Mesenchymal stem cell (in vitro differentiated cells and primary cell): ENCODE data around the gene KIF23.

Experiments used
- DNase-seq: peaks from one replicate; pipeline ENCODE4 v3.0.0-alpha.2; 2013
- H2AFZ ChIP-seq: one replicate; pipeline ENCODE4 v1.6.1; 2013; ENCODE audit warnings: low read depth, mild to moderate bottlenecking, control low read depth, inconsistent platforms, low read length, moderate library complexity
- H2AK5ac ChIP-seq: 2 replicates; pipeline ENCODE4 v1.6.1; 2013; ENCODE audit warnings: low read length, moderate library complexity, mild to moderate bottlenecking, inconsistent platforms; ENCODE audit not compliant: severe bottlenecking
- H2BK120ac ChIP-seq: one replicate; pipeline ENCODE4 v1.6.1; 2013; ENCODE audit warnings: low read depth, mild to moderate bottlenecking, inconsistent platforms, low read length, moderate library complexity
- H2BK12ac ChIP-seq, 2 experiments: one replicate each; pipeline ENCODE4 v1.6.1; 2013; ENCODE audit warnings: inconsistent platforms in 2 of 2, low read length in 2 of 2, mild to moderate bottlenecking in 2 of 2, moderate library complexity in 2 of 2, control low read depth in 1 of 2
- H2BK15ac ChIP-seq: one replicate; pipeline ENCODE4 v1.6.1; 2013; ENCODE audit warnings: mild to moderate bottlenecking, low read depth, inconsistent platforms; ENCODE audit not compliant: poor library complexity, severe bottlenecking
- H2BK5ac ChIP-seq: 2 replicates; pipeline ENCODE4 v1.6.1; 2013; ENCODE audit warnings: low read depth, mild to moderate bottlenecking, low read length, control low read depth, inconsistent platforms; ENCODE audit not compliant: poor library complexity, severe bottlenecking
- H3K14ac ChIP-seq, 2 experiments: one replicate each; pipeline ENCODE4 v1.6.1; 2013; ENCODE audit warnings: inconsistent platforms in 2 of 2, low read length in 2 of 2, control low read depth in 1 of 2, mild to moderate bottlenecking in 1 of 2, moderate library complexity in 1 of 2
- H3K18ac ChIP-seq, 2 experiments: one replicate each; pipeline ENCODE4 v1.6.1; 2013; ENCODE audit warnings: inconsistent platforms in 2 of 2, low read length in 2 of 2, control low read depth in 1 of 2, low read depth in 1 of 2, mild to moderate bottlenecking in 1 of 2
- H3K23ac ChIP-seq, 2 experiments: one replicate each; pipeline ENCODE4 v1.6.1; 2013; ENCODE audit warnings: inconsistent platforms in 2 of 2, low read length in 2 of 2, mild to moderate bottlenecking in 2 of 2, moderate library complexity in 2 of 2, control low read depth in 1 of 2
- H3K27ac ChIP-seq: 2 replicates; pipeline ENCODE4 v1.5.1; 2013; ENCODE audit warnings: mild to moderate bottlenecking, moderate library complexity, low read length, control low read depth, inconsistent platforms; ENCODE audit not compliant: poor library complexity, severe bottlenecking
- H3K27me3 ChIP-seq, 2 experiments: 2 replicates each; pipeline versions ENCODE4 v1.6.1 to v1.7.0; 2013; ENCODE audit warnings: low read length in 2 of 2, mild to moderate bottlenecking in 2 of 2, moderate library complexity in 2 of 2, control low read depth in 1 of 2, inconsistent platforms in 1 of 2; ENCODE audit not compliant: control insufficient read depth in 1 of 2, insufficient read depth in 1 of 2
- H3K36me3 ChIP-seq, 2 experiments: 2 replicates each; pipeline versions ENCODE4 v1.6.1 to v1.7.0; 2013; ENCODE audit warnings: low read length in 2 of 2, control low read depth in 1 of 2, inconsistent platforms in 1 of 2, low read depth in 1 of 2, mild to moderate bottlenecking in 1 of 2; ENCODE audit not compliant: insufficient read depth in 2 of 2, control insufficient read depth in 1 of 2
- H3K4ac ChIP-seq, 2 experiments: one replicate each; pipeline ENCODE4 v1.6.1; 2013; ENCODE audit warnings: inconsistent platforms in 2 of 2, low read length in 2 of 2, mild to moderate bottlenecking in 2 of 2, moderate library complexity in 2 of 2, control low read depth in 1 of 2, low read depth in 1 of 2
- H3K4me1 ChIP-seq: 2 replicates; pipeline ENCODE4 v1.6.1; 2013; ENCODE audit warnings: low read depth, low read length, control low read depth; ENCODE audit not compliant: control insufficient read depth, insufficient read depth
- H3K4me2 ChIP-seq: 2 replicates; pipeline ENCODE4 v1.6.1; 2013; ENCODE audit warnings: low read length, mild to moderate bottlenecking, inconsistent platforms; ENCODE audit not compliant: poor library complexity, severe bottlenecking
- H3K4me3 ChIP-seq, 2 experiments: 2 replicates each; pipeline versions ENCODE4 v1.5.1 to v1.7.0; 2013; ENCODE audit warnings: low read length in 2 of 2, mild to moderate bottlenecking in 2 of 2, control low read depth in 1 of 2, low read depth in 1 of 2; ENCODE audit not compliant: insufficient read depth in 1 of 2
- H3K79me1 ChIP-seq: replicated peaks from 2 replicates; pipeline ENCODE4 v1.6.1; 2013; ENCODE audit warnings: mild to moderate bottlenecking, control low read depth, low read length, inconsistent platforms; ENCODE audit not compliant: poor library complexity, severe bottlenecking
- H3K9ac ChIP-seq: 2 replicates; pipeline ENCODE4 v1.7.0; 2013; ENCODE audit warnings: mild to moderate bottlenecking, low read length, moderate library complexity
- H3K9me3 ChIP-seq: 2 replicates; pipeline ENCODE4 v1.7.0; 2013; ENCODE audit warnings: mild to moderate bottlenecking, low read length; ENCODE audit not compliant: control insufficient read depth
- H4K8ac ChIP-seq: one replicate; pipeline ENCODE4 v1.6.1; 2013; ENCODE audit warnings: inconsistent platforms, mild to moderate bottlenecking, low read length, moderate library complexity
- H4K91ac ChIP-seq: one replicate; pipeline ENCODE4 v1.6.1; 2013; ENCODE audit warnings: mild to moderate bottlenecking, low read length, inconsistent platforms
- WGBS: methylation state at CpG from one replicate; pipeline ENCODE4 v1.1.7; 2013; ENCODE audit warnings: mixed read lengths; 5-methylcytosine and 5-hydroxymethylcytosine counted together

KIF23 gene

DNA sequence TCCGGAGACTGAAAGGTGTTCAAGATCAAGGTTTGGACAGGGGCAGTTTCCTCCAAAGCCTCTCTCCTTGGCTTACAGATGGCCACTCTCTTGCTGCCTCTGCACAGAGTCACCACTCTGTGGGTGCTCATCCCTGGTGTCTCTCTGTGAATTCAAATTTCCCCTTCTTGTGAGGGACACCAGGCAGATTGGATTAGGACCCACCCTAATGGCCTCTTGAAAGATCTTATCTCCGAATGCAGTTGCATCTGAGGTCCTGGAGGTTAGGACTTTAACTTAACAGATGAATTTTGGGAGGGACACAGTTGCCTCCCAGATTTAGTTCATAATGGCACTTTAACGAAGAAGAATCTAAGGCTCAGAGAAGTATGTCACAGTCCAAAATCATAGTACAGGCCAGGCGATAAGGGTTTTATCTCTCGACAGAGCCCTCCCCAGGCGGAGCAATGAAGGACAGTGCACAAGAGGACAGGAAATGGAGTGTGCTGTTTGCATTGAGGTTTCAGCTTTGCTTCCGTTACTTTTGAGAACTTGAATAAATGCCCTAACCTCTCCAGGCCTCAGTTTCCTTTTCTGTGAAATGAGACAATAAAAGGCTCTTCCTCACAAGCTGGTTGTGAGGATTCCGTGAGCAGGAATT lies 38.9 kb upstream of the KIF23 start:
- no peak overlapping the region for H4K91ac ChIP-seq
- H2BK120ac ChIP-seq = no peak overlapping the region
- H3K36me3 ChIP-seq = no peaks in the 10 kb centered on the region
- no peak overlapping the region for H3K4ac ChIP-seq
- no peak for DNase-seq
- 74% methylated on average over 8 of the region's 8 CpGs for WGBS
- H3K27ac ChIP-seq = no peak overlapping the region
- H3K9me3 ChIP-seq = no peaks in the 10 kb centered on the region
- no peak overlapping the region for H3K23ac ChIP-seq
- H3K79me1 ChIP-seq = no peaks in the 10 kb centered on the region
- H3K9ac ChIP-seq = no peak overlapping the region
- H4K8ac ChIP-seq = no peak overlapping the region
- H3K14ac ChIP-seq = no peak overlapping the region
- H3K4me2 ChIP-seq = no peak overlapping the region
- H2AK5ac ChIP-seq = no peak overlapping the region
- no peak overlapping the region for H3K4me3 ChIP-seq
- no peaks in the 10 kb centered on the region for H3K4me1 ChIP-seq
- no peak overlapping the region for H2AFZ ChIP-seq
- no peak overlapping the region for H2BK5ac ChIP-seq
- peaks cover 0 to 15% of the 10 kb centered on the region in 2 experiments for H3K27me3 ChIP-seq
- no peak overlapping the region for H2BK12ac ChIP-seq
- no peak overlapping the region for H2BK15ac ChIP-seq
- H3K18ac ChIP-seq = no peak overlapping the region

DNA sequence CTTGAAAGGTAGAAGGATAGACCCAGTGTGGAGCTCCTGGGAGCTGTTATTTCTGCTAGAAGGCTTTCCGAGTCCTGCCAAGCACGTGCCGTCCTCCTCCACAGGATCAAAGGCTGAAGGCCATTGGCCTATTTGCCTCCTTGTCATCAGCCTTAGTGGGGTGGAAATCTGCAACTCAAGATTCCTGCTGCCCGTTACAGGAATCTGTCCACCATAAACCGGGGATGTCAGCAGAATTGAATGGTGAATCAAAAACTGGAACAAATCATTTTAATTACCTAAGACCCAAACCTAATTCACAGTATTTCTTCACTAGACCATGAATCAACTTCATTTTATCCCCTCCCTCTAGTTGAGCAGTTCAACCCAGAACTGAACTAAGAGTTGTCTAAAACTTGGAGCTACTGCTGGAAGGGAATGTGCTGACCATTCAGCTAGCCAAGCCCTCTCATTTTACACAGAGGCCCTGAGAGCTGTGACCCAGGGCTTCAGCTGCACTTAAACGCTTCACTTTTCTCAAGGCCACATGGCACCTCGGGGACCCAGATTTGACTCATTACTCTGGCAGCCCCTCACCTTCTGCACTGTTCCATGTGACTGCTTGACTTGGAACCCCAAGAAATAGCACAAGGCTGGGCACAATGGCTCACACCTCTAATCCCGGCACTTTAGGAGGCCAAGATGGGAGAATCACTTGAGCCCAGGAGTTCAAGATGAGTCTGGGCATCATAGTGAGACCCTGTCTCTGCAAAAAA lies 36.8 kb upstream of the KIF23 start:
- Histone ChIP-seq H2AK5ac (no peak overlapping the region), H3K27me3 (peaks cover 0 to 23% of the 10 kb centered on the region in 2 experiments), H3K4me3 (no peak overlapping the region), H4K8ac (no peak overlapping the region), H3K18ac (no peak overlapping the region), H3K36me3 (no peaks in the 10 kb centered on the region), H3K79me1 (no peaks in the 10 kb centered on the region), H3K23ac (no peak overlapping the region), H2BK15ac (no peak overlapping the region), H3K4me2 (no peak overlapping the region), H2BK5ac (no peak overlapping the region), H3K9ac (no peak overlapping the region), H4K91ac (no peak overlapping the region), H2AFZ (no peak overlapping the region), H3K14ac (no peak overlapping the region), H2BK12ac (no peak overlapping the region), H3K4ac (no peak overlapping the region), H3K9me3 (no peaks in the 10 kb centered on the region), H2BK120ac (no peak overlapping the region), H3K27ac (no peak overlapping the region), H3K4me1 (no peaks in the 10 kb centered on the region)
- no peak for DNase-seq
- 88% methylated on average over 8 of the region's 8 CpGs for WGBS

DNA sequence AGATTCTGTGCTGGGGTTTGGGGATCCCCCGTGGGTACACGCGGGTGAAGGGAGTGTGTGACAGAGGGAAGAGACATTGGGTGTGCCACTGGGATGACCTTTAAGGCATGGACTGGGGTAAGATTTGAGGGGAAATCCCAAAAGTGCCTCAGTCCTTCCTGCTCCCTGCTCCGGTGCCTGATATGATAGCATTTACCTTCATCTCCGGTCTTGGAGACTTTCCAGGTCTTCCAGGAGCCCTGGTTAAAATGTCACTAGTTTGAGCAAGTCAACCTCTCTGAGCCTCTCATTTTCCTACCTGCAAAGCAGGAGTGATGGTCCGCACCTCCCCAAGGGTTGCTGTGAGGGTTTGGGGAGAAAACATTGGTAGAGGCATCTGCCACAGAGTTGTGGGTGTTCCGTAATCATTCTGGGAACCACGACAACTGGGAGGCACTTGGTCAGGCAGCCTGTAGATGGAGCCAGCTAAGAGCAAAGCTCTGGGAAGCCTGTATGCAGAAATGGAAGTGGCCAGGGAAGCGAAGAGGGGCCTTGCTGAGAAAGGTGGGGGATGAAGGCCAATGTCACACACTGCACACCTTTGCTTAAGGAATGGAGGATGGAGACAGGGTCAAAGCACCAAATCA lies 33.9 kb upstream of the KIF23 start:
- H3K27me3 ChIP-seq = peaks cover 0 to 18% of the 10 kb centered on the region in 2 experiments
- H2BK5ac ChIP-seq = no peak overlapping the region
- no peak overlapping the region for H3K4ac ChIP-seq
- DNase-seq = peak; percentile 29
- H2BK12ac ChIP-seq = no peak overlapping the region
- H4K91ac ChIP-seq = no peak overlapping the region
- H3K9ac ChIP-seq = no peak overlapping the region
- no peak overlapping the region for H3K27ac ChIP-seq
- no peak overlapping the region for H3K14ac ChIP-seq
- no peak overlapping the region for H2AK5ac ChIP-seq
- H3K36me3 ChIP-seq = peaks cover 0 to 4% of the 10 kb centered on the region in 2 experiments
- no peak overlapping the region for H3K4me2 ChIP-seq
- no peak overlapping the region for H2BK120ac ChIP-seq
- WGBS = 74% methylated on average over 9 of the region's 9 CpGs
- no peaks in the 10 kb centered on the region for H3K9me3 ChIP-seq
- H3K4me1 ChIP-seq = no peaks in the 10 kb centered on the region
- no peak overlapping the region for H3K4me3 ChIP-seq
- H2BK15ac ChIP-seq = no peak overlapping the region
- H2AFZ ChIP-seq = no peak overlapping the region
- H4K8ac ChIP-seq = no peak overlapping the region
- no peak overlapping the region for H3K18ac ChIP-seq
- no peaks in the 10 kb centered on the region for H3K79me1 ChIP-seq
- H3K23ac ChIP-seq = no peak overlapping the region

DNA sequence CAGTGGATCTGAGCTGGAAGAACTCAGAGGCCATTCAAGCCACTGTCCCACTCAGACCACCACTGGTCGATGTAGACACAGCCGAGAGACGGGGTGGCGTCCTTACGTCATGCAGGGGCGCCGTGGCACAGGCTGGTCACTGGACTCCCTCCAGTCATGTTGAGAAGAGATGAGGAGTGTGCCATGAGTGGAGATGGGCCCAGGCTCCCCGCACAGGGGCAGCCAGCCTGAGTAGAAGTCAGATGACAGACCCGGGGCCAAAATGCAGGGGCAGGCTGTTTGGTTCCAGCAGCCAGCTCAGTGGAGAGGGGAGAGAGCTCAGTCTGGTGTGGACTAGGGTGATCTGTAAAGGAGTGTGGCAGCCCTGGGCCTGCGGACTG lies 33.4 kb upstream of the KIF23 start:
- no peak overlapping the region for H3K18ac ChIP-seq
- no peak overlapping the region for H2BK12ac ChIP-seq
- H3K36me3 ChIP-seq = peaks cover under 1 to 4% of the 10 kb centered on the region in 2 experiments
- no peak overlapping the region for H3K14ac ChIP-seq
- no peak overlapping the region for H3K9ac ChIP-seq
- no peak overlapping the region for H3K27ac ChIP-seq
- no peaks in the 10 kb centered on the region for H3K79me1 ChIP-seq
- no peak overlapping the region for H3K4me2 ChIP-seq
- peaks cover 0 to 18% of the 10 kb centered on the region in 2 experiments for H3K27me3 ChIP-seq
- no peaks in the 10 kb centered on the region for H3K9me3 ChIP-seq
- H3K4ac ChIP-seq = no peak overlapping the region
- no peaks in the 10 kb centered on the region for H3K4me1 ChIP-seq
- H2BK120ac ChIP-seq = no peak overlapping the region
- no peak overlapping the region for H4K8ac ChIP-seq
- no peak overlapping the region for H2BK5ac ChIP-seq
- H3K4me3 ChIP-seq = no peak overlapping the region
- no peak overlapping the region for H3K23ac ChIP-seq
- no peak overlapping the region for H2BK15ac ChIP-seq
- H2AK5ac ChIP-seq = no peak overlapping the region
- H2AFZ ChIP-seq = no peak overlapping the region
- H4K91ac ChIP-seq = no peak overlapping the region
- no peak for DNase-seq
- 93% methylated on average over 10 of the region's 10 CpGs for WGBS
